Stimulated activated CD8-positive, alpha-beta memory T cell treated with anti-CD3 and anti-CD28 coated beads, Interleukin-4, amount 100 ng/mL, for 48 hours (primary cell): Measurements from ENCODE around the gene FAM186B.

Experiments
- DNase-seq: peaks from one replicate; pipeline ENCODE4 v3.0.0-alpha.2; 2020

FAM186B gene

DNA sequence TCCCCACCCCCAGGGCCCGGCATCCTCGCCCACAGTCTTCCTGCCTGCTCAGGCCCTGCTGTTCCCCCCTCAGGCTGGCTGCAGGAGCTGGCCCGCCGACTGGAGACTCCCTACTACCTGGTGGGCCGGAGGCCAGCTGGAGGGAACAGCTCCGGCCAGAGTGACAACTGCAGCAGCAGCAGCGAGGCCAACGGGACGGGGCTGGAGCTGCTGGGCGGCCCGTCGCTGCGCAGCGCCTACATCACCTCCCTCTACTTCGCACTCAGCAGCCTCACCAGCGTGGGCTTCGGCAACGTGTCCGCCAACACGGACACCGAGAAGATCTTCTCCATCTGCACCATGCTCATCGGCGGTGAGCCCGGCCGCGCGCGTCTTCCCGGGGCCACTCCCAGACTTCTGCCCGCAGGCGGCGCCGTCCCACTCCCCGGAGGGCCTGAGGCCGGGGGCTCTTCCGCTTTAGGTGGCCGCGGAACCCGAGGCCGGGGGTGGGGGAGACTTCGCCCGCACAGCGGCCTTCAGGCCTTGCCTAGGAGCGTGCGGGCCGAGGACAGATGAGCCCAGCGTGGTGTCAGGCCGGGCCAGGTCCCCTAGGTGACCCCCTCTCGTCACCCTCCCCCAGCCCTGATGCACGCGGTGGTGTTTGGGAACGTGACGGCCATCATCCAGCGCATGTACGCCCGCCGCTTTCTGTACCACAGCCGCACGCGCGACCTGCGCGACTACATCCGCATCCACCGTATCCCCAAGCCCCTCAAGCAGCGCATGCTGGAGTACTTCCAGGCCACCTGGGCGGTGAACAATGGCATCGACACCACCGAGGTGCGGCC, 56.4 kb downstream of the FAM186B start:
- DNase-seq, result peak; percentile 60

DNA sequence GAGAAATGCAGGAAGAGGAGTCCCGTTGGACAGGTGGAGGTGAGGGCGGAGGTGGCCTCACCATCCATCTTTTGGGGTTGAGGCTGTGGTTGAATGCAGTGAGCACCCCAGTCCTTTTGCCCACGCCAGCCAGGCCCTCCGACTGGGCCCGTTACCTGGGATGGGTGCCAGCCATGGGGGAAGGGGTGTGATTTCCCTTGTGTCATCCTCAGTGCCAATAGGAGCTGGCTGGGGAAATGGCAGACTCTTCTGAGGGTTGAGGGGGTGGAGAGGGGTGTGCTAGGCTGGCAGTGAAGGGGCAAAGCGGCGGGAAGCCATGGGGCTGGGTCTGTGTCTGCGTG, 57.0 kb downstream of the FAM186B start:
- no peak for DNase-seq

DNA sequence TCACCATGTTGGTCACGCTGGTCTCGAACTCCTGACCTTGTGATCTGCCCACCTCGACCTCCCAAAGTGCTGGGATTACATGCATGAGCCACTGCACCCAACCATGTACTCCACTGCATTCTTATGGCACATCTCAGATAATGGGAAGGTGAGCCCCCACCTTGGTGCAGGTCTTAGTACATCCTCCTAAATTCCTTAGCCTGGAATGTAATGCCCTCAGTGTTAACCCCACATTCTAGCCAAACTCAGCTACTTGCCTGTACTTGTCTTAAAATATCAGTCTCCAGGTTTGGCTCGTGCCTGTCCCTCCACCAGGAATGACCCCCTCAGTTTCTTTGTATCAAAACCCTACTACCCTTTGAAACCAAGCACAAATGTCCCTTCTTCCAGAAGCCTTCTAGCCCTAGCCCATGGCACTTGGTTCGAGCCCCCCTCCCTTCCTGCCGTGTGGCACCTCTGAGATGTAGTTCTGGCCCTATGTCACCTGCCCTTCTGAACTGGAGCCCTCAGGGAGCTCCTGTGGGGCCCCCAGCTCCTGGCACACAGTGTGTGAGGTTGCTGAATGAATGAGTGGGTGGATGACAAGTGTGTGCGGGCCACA, 58.2 kb downstream of the FAM186B start:
- DNase-seq, result no peak

DNA sequence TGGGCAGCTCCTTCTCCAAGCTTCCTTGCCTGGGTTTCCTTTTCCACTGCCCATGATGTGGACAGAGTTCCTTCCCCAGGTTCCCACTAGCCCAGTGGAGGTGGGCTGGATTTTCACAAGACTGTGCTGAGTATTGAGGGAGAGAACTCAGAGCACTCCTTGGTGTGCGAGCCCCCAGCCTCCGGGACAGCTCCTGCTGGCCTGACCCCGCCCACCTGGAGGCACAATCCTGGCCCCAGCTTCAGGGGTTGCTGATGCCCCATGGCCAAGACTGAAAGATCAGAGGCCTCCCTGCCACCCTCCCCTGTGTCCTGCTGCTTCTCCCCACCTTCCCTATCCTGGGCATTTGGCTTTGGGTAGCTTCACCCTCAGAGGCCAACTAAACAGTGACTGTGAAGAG, 59.0 kb downstream of the FAM186B start:
- no peak for DNase-seq

DNA sequence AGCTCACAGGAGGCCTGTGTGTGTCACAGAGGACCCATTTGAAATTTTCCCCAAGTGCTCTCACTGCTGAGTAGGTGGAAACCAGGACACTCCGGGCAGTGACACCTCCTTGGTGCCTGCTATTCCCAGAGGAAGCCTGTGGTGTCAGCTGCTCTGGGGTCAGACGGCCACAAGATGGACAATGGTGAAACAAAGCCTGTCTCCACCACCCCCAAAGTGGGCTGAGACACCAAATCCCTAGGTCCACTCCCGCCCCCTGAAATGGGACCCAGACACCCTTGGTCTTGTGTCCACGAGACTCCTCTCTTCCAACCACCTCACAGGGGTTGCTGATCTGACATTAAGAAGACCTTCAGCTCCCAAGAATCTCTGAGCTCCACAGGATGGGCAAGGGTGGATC, 59.6 kb downstream of the FAM186B start:
- no peak for DNase-seq

DNA sequence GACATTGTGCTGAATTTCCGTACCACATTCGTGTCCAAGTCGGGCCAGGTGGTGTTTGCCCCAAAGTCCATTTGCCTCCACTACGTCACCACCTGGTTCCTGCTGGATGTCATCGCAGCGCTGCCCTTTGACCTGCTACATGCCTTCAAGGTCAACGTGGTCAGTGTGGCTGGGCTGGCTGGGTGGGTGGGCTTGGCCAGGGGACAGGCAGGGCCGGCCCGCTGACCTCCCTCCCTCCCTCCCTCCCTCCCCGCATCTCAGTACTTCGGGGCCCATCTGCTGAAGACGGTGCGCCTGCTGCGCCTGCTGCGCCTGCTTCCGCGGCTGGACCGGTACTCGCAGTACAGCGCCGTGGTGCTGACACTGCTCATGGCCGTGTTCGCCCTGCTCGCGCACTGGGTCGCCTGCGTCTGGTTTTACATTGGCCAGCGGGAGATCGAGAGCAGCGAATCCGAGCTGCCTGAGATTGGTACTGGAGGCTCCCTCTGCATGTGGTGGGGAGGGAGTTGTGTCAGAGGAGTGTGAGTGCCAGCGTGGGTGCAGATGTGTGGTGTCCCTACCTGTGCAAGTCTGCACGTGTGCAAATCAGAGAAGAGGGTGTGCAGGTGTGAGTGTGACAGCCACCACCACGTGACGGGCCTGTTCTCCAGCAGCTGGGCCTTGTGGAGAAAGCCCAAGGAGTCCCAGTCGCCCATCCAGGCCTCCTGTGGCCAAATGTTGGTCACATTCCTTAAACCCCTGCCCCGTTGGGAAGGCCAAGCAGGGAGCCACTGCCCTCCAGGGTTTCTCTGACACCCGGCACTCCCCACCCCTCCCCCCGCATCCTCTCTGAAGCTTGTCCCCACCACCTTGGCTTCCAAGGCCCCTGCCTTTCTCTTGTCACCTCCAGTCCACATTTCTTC, 61.3 kb downstream of the FAM186B start:
- no peak for DNase-seq

DNA sequence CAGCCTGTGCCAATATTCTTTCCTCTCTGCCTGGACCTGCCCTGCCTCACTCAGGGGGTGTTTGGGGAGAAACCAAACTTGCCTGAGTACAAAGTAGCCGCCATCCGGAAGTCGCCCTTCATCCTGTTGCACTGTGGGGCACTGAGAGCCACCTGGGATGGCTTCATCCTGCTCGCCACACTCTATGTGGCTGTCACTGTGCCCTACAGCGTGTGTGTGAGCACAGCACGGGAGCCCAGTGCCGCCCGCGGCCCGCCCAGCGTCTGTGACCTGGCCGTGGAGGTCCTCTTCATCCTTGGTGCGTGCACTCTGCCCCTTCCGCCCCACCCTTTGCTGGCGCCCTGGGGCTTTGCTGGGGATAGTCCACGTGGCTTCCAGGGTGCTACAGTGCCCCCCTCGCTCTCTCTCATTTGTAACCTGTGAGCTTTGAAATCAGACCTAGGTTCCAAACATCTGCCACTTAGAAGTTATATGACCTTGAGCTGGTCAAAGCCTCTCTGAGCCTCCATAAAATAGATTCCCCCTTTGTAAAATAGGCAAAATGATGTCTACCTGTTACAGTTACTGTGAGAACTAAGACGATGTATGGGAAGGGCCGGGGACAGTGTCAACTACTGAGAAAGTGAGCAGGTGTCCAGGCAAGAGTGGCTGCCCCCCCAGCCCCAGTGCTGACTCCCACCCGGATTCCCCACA, 62.1 kb downstream of the FAM186B start:
- DNase-seq, result no peak

DNA sequence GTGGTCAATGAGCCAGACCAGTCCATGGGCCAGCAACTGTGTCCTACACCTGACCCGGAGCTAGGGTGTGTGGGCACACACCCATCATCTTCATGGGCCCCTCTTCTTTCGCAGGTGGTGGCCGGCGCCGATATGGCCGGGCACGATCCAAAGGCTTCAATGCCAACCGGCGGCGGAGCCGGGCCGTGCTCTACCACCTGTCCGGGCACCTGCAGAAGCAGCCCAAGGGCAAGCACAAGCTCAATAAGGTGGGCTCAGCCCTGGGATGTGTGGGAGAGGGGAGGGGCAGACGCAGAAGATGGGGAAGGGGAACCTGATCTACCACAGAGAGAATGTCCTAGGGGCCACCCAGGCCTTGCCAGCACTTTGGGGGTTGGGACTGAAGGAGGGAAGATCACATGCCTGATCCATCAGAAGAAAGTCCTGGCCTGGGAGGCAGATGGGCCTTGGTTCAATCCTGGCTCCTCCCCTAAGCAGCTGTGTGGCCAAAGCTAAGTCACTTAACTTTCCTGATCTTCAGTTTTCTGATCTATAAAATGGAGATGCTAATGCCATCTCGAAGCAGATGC, 62.8 kb downstream of the FAM186B start:
- DNase-seq, result no peak

DNA sequence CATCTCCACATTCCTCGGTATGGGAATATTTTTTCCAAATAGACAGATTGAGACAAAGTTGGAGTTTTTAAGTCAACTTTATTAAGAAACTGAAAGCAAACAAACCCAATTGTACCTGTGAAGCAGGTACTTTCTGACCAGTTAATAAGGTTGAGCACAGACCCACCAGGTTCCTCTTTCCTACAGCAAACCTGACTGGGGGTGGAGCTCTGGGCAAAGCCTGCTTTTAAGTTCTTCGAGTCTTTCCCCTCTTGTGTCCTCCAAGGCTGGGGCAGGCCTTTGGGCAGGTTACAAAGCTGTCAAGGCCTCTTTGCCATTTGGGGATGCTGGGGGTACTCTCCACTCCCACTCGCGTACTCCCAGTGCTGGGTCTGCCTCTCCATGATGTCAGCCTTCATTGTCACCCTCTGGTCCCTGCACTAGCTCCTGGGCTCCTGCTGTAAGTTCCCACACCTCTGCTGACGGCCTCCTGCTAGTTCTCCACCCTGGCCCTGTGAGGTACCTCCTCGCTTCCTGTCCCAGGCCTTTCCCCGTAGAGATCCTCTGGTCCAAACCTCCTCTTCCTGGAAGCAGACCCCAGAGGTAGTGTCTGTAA, 63.4 kb downstream of the FAM186B start:
- DNase-seq, result peak; percentile 24

DNA sequence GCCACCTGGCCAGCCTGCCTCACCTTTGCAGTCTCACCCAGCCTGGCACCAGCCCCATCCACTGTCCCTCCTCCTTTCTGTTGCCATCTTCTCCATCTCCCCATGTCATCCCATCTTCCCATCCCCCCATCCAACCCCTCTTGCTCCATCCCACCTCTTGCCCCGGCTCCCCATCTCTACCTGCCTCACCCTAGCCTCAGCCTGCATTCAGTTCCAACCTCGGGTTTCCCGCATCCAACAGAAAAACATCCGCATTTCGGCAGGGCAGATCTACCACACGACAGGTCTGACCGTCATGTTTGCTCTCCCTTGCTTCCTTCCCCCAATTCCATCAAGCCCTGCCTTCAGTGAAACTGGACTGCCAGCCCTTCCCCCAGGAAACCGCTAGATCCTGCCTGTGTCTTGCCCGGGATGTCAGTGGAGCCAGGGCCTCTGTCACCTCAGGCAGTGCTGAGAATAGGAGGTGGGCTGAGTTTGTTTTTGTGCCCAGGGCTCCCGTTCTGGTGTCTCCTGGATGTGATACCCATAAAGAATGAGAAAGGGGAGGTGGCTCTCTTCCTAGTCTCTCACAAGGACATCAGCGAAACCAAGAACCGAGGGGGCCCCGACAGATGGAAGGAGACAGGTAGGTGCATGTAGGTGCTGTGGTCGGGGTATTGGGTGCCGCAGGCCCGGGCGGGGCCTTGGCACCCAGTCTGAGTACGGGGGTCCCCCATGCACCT, 64.1 kb downstream of the FAM186B start:
- DNase-seq, result peak; percentile 19

DNA sequence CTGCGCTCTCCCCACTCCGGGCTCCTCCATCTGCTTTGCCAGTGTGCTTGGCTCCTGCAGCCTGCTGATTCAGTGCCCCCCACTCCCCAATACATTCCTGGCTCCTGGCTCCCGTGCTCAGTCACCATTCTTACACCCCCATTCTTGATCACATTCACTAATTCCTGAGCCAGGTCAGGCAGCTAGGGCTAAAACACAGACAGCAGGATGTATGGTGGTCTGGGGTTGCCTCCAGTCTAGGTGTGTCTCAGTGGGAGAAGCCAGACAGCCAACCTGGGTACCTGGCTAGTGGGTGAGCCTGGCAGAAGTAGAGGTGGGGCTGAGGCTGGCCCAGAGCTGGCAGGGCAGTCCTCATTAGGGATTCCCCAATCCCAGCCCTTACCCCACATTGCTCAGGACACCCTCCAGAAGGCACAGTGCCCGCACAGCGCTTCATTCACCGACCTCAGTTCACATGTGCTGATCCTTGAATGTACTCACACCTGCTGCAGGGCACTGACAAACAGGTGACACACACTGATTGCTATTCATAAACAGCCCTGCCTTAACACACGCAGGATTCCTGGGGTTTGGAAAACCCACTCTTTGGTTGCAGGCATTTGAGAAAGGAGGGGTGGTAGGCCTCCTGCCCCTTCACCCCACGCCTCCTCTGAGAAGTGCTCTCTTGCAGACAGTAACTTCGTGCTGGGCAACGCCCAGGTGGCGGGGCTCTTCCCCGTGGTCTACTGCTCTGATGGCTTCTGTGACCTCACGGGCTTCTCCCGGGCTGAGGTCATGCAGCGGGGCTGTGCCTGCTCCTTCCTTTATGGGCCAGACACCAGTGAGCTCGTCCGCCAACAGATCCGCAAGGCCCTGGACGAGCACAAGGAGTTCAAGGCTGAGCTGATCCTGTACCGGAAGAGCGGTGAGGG, 65.0 kb downstream of the FAM186B start:
- peak; percentile 22 for DNase-seq

DNA sequence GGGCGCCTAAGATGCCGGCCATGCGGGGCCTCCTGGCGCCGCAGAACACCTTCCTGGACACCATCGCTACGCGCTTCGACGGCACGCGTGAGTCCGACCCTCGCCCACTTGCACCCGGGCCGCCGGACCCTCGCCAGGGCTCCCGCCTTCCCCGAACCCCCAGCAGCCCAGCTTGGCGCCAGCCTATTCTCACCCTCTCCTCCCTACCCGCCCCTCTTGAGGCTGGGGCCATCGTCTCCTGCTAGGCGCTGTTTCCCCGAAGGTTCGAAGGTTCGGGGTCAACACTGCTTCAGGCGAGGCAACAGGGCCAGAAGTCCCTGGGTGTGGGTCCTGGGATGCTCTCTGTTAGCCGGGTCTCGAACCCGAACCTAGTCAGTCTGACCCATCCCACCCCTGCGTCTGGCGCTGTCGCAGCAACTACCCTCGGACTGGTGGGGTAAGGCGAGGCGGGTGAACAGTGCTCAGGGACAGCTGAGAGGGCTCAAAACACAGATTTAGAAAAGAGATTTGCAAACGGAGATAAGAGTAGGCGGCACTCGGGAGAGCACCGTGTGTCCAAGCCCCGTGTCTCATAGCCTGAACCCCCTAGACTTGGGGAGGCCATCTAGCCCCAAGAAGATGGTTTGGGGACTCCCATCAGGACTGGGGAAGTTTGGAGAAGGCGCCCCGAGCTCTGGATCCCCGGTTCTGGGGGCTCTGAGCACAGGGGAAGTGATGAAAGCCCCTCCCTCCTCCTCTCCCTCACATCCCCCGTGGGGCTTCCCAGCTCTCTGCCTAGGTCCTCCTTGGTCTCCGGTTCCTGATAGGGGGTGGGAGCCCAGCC, 65.8 kb downstream of the FAM186B start:
- no peak for DNase-seq

DNA sequence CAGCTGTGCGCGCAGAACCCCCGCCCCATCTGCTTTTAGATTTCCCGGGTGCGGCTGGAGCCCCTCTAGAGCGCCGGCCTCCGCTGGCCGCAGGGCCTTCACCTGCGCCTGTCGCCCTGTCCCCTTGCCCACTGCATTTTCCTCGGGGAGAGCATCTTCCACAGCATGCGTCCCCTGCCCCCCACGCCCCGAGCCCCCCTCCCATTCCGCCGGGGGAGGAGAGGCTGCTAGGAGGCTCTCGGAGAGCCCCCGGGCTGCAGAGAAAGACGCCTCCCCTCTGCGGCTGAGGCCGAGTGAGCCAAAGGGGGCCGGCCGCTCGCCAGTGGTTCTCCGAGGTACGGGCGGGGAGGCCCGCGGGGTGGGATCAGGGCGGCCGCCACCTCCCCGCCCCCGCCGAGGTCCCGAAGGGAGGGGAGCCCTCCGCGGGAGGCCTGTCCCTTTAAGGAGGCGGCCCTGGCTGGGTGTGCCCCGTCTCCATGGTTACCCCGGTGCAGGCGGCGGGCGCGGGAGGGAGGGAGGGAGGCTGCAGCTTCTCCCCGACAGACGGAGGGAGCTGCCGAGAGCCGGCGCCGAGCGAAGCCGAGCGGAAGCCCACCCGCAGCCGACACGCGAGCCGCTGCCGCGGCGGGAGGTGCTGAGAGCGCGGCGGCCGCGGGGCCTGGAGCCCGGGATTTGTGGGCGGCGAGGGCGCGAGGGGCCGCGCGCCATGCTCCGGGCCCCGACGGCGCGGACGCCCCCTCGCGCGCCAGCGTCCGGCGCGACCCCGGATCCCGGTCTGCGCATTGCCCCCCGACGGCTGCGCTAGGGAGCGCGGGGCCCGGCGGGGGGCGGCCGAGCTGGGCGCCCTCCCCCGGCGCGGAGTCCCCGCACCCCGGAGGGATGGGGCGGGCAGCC, 66.7 kb downstream of the FAM186B start, which contains the start of gene KCNH3:
KCNH3 (plus strand) TSS at position 521 of the 894 bp plus-strand sequence. CDS start 387 bp downstream, outside the sequence.
- peak; percentile 86 for DNase-seq

DNA sequence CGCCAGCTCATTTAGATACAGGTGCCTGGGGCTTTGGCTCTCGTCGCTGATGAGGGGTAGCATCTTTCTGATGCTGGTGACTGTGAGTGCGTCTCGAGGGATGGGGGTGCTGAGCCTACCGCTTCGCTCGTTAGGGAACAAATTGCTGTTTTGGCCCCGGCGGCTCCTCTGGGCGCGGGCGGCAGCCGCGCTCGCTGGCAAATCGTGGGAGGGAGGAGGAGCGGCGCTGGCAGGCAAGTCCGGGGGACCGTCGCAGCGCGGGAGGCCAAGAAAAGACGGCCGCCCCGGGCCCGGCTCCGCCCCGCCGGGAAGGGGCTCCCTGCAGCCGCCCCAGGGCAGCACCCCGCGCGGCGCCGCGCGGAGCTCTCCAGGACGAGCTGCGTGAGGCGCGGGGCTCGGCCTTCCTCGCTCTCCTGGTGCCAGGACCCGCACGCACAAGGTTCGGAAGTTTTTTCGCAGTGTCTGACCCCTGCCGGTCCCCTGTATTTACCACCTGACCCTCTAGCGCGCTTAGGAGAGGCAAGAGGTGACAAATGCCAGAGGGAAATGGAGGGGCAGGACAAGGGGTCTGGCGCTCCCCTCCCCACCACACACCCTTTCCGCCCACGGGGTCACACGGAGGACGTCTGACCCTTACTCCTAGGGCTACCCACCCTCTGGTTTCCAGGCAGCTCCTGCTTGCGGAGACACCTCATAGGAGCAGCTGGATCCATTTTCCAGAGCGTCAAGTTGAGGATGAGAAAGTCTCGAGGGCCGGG, 67.5 kb downstream of the FAM186B start:
- peak; percentile 53 for DNase-seq
